WTC11 (cell line): Measurements from ENCODE around the gene NLGN1. TPM values are rescaled to one million over a fixed set of nuclear protein-coding genes. Genes with fewer than 3 reads are reported as not detected.

ENCODE experiments used
- ATAC-seq: fragments of 200-7000 bp; cut with Tn5 transposase; 2 replicates; pipeline ENCODE4 v1.10.0; 2021; ENCODE audit warnings: mild to moderate bottlenecking, moderate library complexity
- CTCF ChIA-PET: fragments of 300-600 bp; sonication (Branson Sonifier 250); formaldehyde crosslinking; loops from one replicate; lab custom pipeline; 2021; ENCODE audit warnings: antibody characterized with exemption; lab: Charles Lee
- POLR2A ChIA-PET: fragments of 350-600 bp; sonication (Branson Sonifier 250); formaldehyde crosslinking; loops from one replicate; lab custom pipeline; 2021; ENCODE audit warnings: antibody characterized with exemption; lab: Charles Lee
- DNase-seq: peaks from one replicate; pipeline ENCODE4 v3.0.0; 2021; ENCODE audit warnings: low spot score
- H3K27ac Mint-ChIP-seq: 2 replicates; pipeline ENCODE4 v1.8.0; 2021; ENCODE audit warnings: mixed read lengths
- H3K27me3 Mint-ChIP-seq: 2 replicates; pipeline ENCODE4 v1.8.0; 2021; ENCODE audit warnings: low read depth, mild to moderate bottlenecking, moderate library complexity, mixed read lengths
- H3K36me3 Mint-ChIP-seq: 2 replicates; pipeline ENCODE4 v1.8.0; 2021; ENCODE audit warnings: mixed read lengths
- H3K4me1 Mint-ChIP-seq: 2 replicates; pipeline ENCODE4 v1.8.0; 2022; ENCODE audit warnings: mixed read lengths
- H3K4me3 Mint-ChIP-seq: 2 replicates; pipeline ENCODE4 v1.8.0; 2021; ENCODE audit warnings: mild to moderate bottlenecking, moderate library complexity, mixed read lengths
- H3K9me3 Mint-ChIP-seq: 2 replicates; pipeline ENCODE4 v1.8.0; 2021; ENCODE audit warnings: mixed read lengths
- ARID4B ChIP-seq: sonication (generic); formaldehyde crosslinking; IDR thresholded peaks from 2 replicates; pipeline ENCODE4 v1.8.0; 2023; ENCODE audit warnings: missing genetic modification reagents, mild to moderate bottlenecking, borderline replicate concordance
- CREM ChIP-seq: sonication (generic); formaldehyde crosslinking; IDR thresholded peaks from 2 replicates; pipeline ENCODE4 v1.8.1; 2022; ENCODE audit warnings: mild to moderate bottlenecking, missing genetic modification reagents, moderate library complexity
- E2F1 ChIP-seq: sonication (generic); formaldehyde crosslinking; IDR thresholded peaks from 2 replicates; pipeline ENCODE4 v1.8.0; 2022; ENCODE audit warnings: mild to moderate bottlenecking, missing genetic modification reagents
- ERG ChIP-seq: fragments of 250-450 bp; sonication (Bioruptor Pico); IDR thresholded peaks from 2 replicates; pipeline ENCODE4 v1.8.0; 2021; ENCODE audit warnings: mild to moderate bottlenecking
- ESRRA ChIP-seq: sonication (generic); formaldehyde crosslinking; IDR thresholded peaks from 2 replicates; pipeline ENCODE4 v1.8.1; 2022; ENCODE audit warnings: mild to moderate bottlenecking, missing genetic modification reagents, borderline replicate concordance
- FOXK1 ChIP-seq: sonication (generic); formaldehyde crosslinking; IDR thresholded peaks from 2 replicates; pipeline ENCODE4 v1.8.0; 2022; ENCODE audit warnings: mild to moderate bottlenecking, moderate library complexity, missing genetic modification reagents
- GRHL2 ChIP-seq: fragments of 250-450 bp; sonication (Bioruptor Pico); IDR thresholded peaks from 2 replicates; pipeline ENCODE4 v1.8.0; 2022; ENCODE audit warnings: mild to moderate bottlenecking, moderate library complexity; ENCODE audit not compliant: insufficient replicate concordance, severe bottlenecking
- HMGA2 ChIP-seq: fragments of 250-450 bp; sonication (Bioruptor Pico); IDR thresholded peaks from 2 replicates; pipeline ENCODE4 v1.4.0; 2021; ENCODE audit warnings: mild to moderate bottlenecking, moderate library complexity
- JAZF1 ChIP-seq: fragments of 250-450 bp; sonication (Bioruptor Pico); IDR thresholded peaks from 2 replicates; pipeline ENCODE4 v1.9.0; 2021; ENCODE audit warnings: moderate library complexity, mild to moderate bottlenecking, inconsistent platforms
- KAT7 ChIP-seq: sonication (generic); formaldehyde crosslinking; IDR thresholded peaks from 2 replicates; pipeline ENCODE4 v1.8.1; 2023; ENCODE audit warnings: missing genetic modification reagents, mild to moderate bottlenecking, borderline replicate concordance
- MLX ChIP-seq: sonication (generic); formaldehyde crosslinking; IDR thresholded peaks from 2 replicates; pipeline ENCODE4 v1.8.1; 2023; ENCODE audit warnings: mild to moderate bottlenecking, missing genetic modification reagents, moderate library complexity
- NFYB ChIP-seq: sonication (generic); formaldehyde crosslinking; conservative IDR thresholded peaks from 2 replicates; pipeline ENCODE4 v1.8.0; 2022; ENCODE audit warnings: low read depth, missing genetic modification reagents
- NR1H2 ChIP-seq: sonication (generic); formaldehyde crosslinking; IDR thresholded peaks from 2 replicates; pipeline ENCODE4 v1.9.0; 2021; ENCODE audit warnings: mild to moderate bottlenecking, moderate library complexity, missing genetic modification reagents
- NR2C2 ChIP-seq: sonication (generic); formaldehyde crosslinking; IDR thresholded peaks from 2 replicates; pipeline ENCODE4 v1.8.0; 2022; ENCODE audit warnings: mild to moderate bottlenecking, missing genetic modification reagents
- PRRX2 ChIP-seq: fragments of 250-450 bp; sonication (Bioruptor Pico); IDR thresholded peaks from 2 replicates; pipeline ENCODE4 v1.8.0; 2021; ENCODE audit warnings: mild to moderate bottlenecking
- RELA ChIP-seq: sonication (generic); formaldehyde crosslinking; IDR thresholded peaks from 2 replicates; pipeline ENCODE4 v1.8.1; 2022; ENCODE audit warnings: missing genetic modification reagents, mild to moderate bottlenecking, borderline replicate concordance
- RORB ChIP-seq: fragments of 250-450 bp; sonication (Bioruptor Pico); IDR thresholded peaks from 2 replicates; pipeline ENCODE4 v1.9.0; 2021; ENCODE audit warnings: mild to moderate bottlenecking
- SMAD3 ChIP-seq: sonication (generic); formaldehyde crosslinking; IDR thresholded peaks from 2 replicates; pipeline ENCODE4 v1.8.0; 2022; ENCODE audit warnings: missing genetic modification reagents, mild to moderate bottlenecking, borderline replicate concordance
- SOX15 ChIP-seq: fragments of 250-450 bp; sonication (Bioruptor Pico); IDR thresholded peaks from 2 replicates; pipeline ENCODE4 v1.9.0; 2021; ENCODE audit warnings: mild to moderate bottlenecking
- SP1 ChIP-seq: sonication (generic); formaldehyde crosslinking; conservative IDR thresholded peaks from 2 replicates; pipeline ENCODE4 v1.8.1; 2022; ENCODE audit warnings: missing genetic modification reagents
- TCF7 ChIP-seq: sonication (generic); formaldehyde crosslinking; IDR thresholded peaks from 2 replicates; pipeline ENCODE4 v1.8.0; 2022; ENCODE audit warnings: mild to moderate bottlenecking, low read depth, missing genetic modification reagents, moderate library complexity
- ZNF281 ChIP-seq: sonication (generic); formaldehyde crosslinking; IDR thresholded peaks from 2 replicates; pipeline ENCODE4 v1.8.0; 2023; ENCODE audit warnings: mild to moderate bottlenecking, missing genetic modification reagents
- ZNF671 ChIP-seq: fragments of 250-450 bp; sonication (Bioruptor Pico); IDR thresholded peaks from 2 replicates; pipeline ENCODE4 v1.8.0; 2021; ENCODE audit warnings: mild to moderate bottlenecking
- total RNA-seq: library from RNA; stranded (reverse); gene quantifications from 3 replicates; pipeline ENCODE4 v1.2.3, GENCODE V29; 2021

NLGN1 gene
- total RNA-seq, 1 experiment from 2014 or later: 12.4 TPM

- peaks cover 12% of the 10 kb centered on the region for H3K9me3 Mint-ChIP-seq
- DNase-seq (no peak), ATAC-seq (no peak)
- no peaks in the 10 kb centered on the region; the same call in 1 of the 2 replicates for H3K27me3 Mint-ChIP-seq
- H3K4me1 Mint-ChIP-seq: peaks cover 32% of the 10 kb centered on the region
- TF ChIP-seq PRRX2 (CRISPR knock-in tag) (no peak), ZNF281 (no peak), FOXK1 (CRISPR knock-in tag) (no peak), NFYB (CRISPR knock-in tag) (no peak), CREM (CRISPR knock-in tag) (no peak), NR1H2 (CRISPR knock-in tag) (no peak), RELA (CRISPR knock-in tag) (no peak), SMAD3 (CRISPR knock-in tag) (no peak), HMGA2 (no peak), ARID4B (CRISPR knock-in tag) (no peak), E2F1 (CRISPR knock-in tag) (no peak), ESRRA (CRISPR knock-in tag) (no peak), NR2C2 (CRISPR knock-in tag) (no peak), MLX (CRISPR knock-in tag) (no peak), KAT7 (CRISPR knock-in tag) (no peak), ZNF671 (no peak), GRHL2 (no peak)
- ChIA-PET CTCF (no interaction called here), POLR2A (no interaction called here)
- H3K4me3 Mint-ChIP-seq: no peak overlapping the region
- H3K36me3 Mint-ChIP-seq: peaks cover 16% of the 10 kb centered on the region
- H3K27ac Mint-ChIP-seq: no peak overlapping the region
These were observed 306.2 kb downstream of the NLGN1 start for GRCh38 chr3:173703771-173704170.

- Mint-ChIP-seq H3K36me3 (peaks cover 2% of the 10 kb centered on the region), H3K27ac (no peak overlapping the region), H3K4me1 (peaks cover 17% of the 10 kb centered on the region), H3K27me3 (no peaks in the 10 kb centered on the region; the same call in 1 of the 2 replicates), H3K9me3 (peaks cover 1% of the 10 kb centered on the region), H3K4me3 (no peak overlapping the region)
- POLR2A ChIA-PET: no interaction called here
- no peak for ATAC-seq
- CTCF ChIA-PET: no interaction called here
- DNase-seq: no peak
- TF ChIP-seq SOX15 (CRISPR knock-in tag) (no peak), ZNF281 (no peak), SP1 (CRISPR knock-in tag) (no peak), JAZF1 (CRISPR knock-in tag) (no peak), E2F1 (CRISPR knock-in tag) (no peak), RORB (no peak), TCF7 (CRISPR knock-in tag) (no peak), ERG (CRISPR knock-in tag) (no peak)
These were observed 309.1 kb downstream of the NLGN1 start for GRCh38 chr3:173706630-173707029.
